ENCODE results near the gene PUS3.

GRCh38 chr11:125901872-125902271 lies 1.1 kb downstream of the PUS3 start:
- TF ChIP-seq, protein P1, sequence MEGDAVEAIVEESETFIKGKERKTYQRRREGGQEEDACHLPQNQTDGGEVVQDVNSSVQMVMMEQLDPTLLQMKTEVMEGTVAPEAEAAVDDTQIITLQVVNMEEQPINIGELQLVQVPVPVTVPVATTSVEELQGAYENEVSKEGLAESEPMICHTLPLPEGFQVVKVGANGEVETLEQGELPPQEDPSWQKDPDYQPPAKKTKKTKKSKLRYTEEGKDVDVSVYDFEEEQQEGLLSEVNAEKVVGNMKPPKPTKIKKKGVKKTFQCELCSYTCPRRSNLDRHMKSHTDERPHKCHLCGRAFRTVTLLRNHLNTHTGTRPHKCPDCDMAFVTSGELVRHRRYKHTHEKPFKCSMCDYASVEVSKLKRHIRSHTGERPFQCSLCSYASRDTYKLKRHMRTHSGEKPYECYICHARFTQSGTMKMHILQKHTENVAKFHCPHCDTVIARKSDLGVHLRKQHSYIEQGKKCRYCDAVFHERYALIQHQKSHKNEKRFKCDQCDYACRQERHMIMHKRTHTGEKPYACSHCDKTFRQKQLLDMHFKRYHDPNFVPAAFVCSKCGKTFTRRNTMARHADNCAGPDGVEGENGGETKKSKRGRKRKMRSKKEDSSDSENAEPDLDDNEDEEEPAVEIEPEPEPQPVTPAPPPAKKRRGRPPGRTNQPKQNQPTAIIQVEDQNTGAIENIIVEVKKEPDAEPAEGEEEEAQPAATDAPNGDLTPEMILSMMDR (IDR thresholded peaks at IDR 0.05), result no peak
- no peak for TF ChIP-seq EP300 (IDR thresholded peaks at IDR 0.05)
- TF ChIP-seq POLR2A (IDR thresholded peaks at IDR 0.05; ENCODE audit: low read depth), result no peak

Data from esophagus muscularis mucosa (tissue), 4 donors.